Measurements from ENCODE around the gene ADARB2. TPM values are rescaled to one million over a fixed set of nuclear protein-coding genes. Genes with fewer than 3 reads are reported as not detected.

Gene ADARB2
- polyA plus RNA-seq, 3 donors, result not detected

DNA sequence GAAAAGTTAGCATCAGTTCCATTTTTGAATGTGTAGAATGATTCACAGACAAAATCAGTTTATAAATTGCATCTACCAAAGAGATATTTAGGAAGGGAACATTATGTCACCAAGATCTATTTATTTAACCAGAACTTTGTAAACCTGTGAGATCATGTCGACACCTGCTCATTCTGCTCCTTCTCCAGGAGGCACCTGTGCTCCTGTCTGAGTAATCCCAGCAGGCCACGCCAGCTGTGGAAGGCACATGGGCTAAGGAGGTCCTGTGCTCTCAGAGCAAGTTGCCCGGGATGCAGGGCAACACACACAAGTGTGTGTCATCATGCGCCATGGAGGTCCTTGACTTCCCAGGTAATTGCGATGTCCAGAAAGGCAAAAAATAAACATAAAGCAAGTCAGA, 45.5 kb upstream of the ADARB2 start:
- Histone ChIP-seq H3K36me3 (replicated peaks in 1 of 2; ENCODE audit: control insufficient read depth in 1 of 2, insufficient read depth in 2 of 2, low read length in 2 of 2) (no peaks in the 10 kb centered on the region), H3K9me3 (replicated peaks in 1 of 2; ENCODE audit: control insufficient read depth in 1 of 2, insufficient read depth in 1 of 2, low read length in 2 of 2) (no peaks in the 10 kb centered on the region), H3K79me2 (ENCODE audit: insufficient read depth, low read length) (no peaks in the 10 kb centered on the region), H2AFZ (ENCODE audit: insufficient read depth, low read depth, low read length, poor library complexity, severe bottlenecking) (no peak overlapping the region), H3K4me1 (ENCODE audit: control insufficient read depth in 1 of 2, insufficient read depth in 2 of 2, low read length in 2 of 2) (no peaks in the 10 kb centered on the region), H3K4me3 (replicated peaks in 1 of 3; ENCODE audit: low read depth in 2 of 3, low read length in 3 of 3) (no peak overlapping the region), H3K4me2 (replicated peaks; ENCODE audit: extremely low read depth, low read length, poor library complexity, severe bottlenecking) (no peak overlapping the region), H4K20me1 (ENCODE audit: insufficient read depth, low read length) (no peaks in the 10 kb centered on the region), H3K27me3 (ENCODE audit: control insufficient read depth in 2 of 2, insufficient read depth in 2 of 2, low read length in 2 of 2) (no peaks in the 10 kb centered on the region), H3K9ac (ENCODE audit: insufficient read depth, low read length, poor library complexity, severe bottlenecking) (no peak overlapping the region), H3K27ac (ENCODE audit: low read depth in 1 of 2, low read length in 2 of 2) (no peak overlapping the region)
- intact Hi-C loops (cut with micrococcal nuclease), result no loop called here
- DNase-seq, result no peak
- Mint-ChIP-seq H3K27ac (no peak overlapping the region), H3K4me1 (no peaks in the 10 kb centered on the region), H3K27me3 (ENCODE audit: low read depth in 3 of 3) (peaks cover 0 to 1% (median 0%) of the 10 kb centered on the region in 3 donors), H3K9me3 (peaks cover 0 to 8% (median 3%) of the 10 kb centered on the region in 7 donors), H3K36me3 (no peaks in the 10 kb centered on the region), H3K4me3 (no peak overlapping the region)
- no peak for TF ChIP-seq CTCF (IDR thresholded peaks at IDR 0.05)
- WGBS (ENCODE audit: insufficient coverage), result 93% methylated on average over 5 of the region's 5 CpGs

DNA sequence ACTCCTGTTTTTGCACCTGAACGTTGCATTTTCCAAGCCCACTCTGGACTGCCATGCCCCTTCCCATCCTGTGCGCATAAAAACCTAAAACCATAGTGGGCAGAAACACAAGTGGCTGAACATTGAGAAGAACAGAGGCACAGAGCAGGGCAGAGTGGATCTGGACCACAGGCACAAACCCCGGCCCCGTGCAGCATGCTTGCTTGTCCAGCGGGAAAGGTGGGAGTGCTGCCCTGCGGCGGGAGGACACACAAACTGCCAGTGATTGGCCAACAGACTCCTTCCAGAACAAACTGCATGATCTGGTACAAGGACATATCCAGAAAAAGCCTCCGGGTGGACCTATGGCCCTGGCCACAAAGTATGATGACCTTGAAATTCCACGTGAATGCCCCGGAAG, 42.5 kb upstream of the ADARB2 start:
- Histone ChIP-seq H3K4me2 (replicated peaks; ENCODE audit: extremely low read depth, low read length, poor library complexity, severe bottlenecking) (no peak overlapping the region), H3K79me2 (ENCODE audit: insufficient read depth, low read length) (no peaks in the 10 kb centered on the region), H3K36me3 (replicated peaks in 1 of 2; ENCODE audit: control insufficient read depth in 1 of 2, insufficient read depth in 2 of 2, low read length in 2 of 2) (no peaks in the 10 kb centered on the region), H3K9ac (ENCODE audit: insufficient read depth, low read length, poor library complexity, severe bottlenecking) (no peak overlapping the region), H3K27me3 (ENCODE audit: control insufficient read depth in 2 of 2, insufficient read depth in 2 of 2, low read length in 2 of 2) (no peaks in the 10 kb centered on the region), H3K9me3 (replicated peaks in 1 of 2; ENCODE audit: control insufficient read depth in 1 of 2, insufficient read depth in 1 of 2, low read length in 2 of 2) (no peaks in the 10 kb centered on the region), H4K20me1 (ENCODE audit: insufficient read depth, low read length) (no peaks in the 10 kb centered on the region), H3K4me1 (ENCODE audit: control insufficient read depth in 1 of 2, insufficient read depth in 2 of 2, low read length in 2 of 2) (no peaks in the 10 kb centered on the region), H3K27ac (ENCODE audit: low read depth in 1 of 2, low read length in 2 of 2) (no peak overlapping the region), H3K4me3 (replicated peaks in 1 of 3; ENCODE audit: low read depth in 2 of 3, low read length in 3 of 3) (no peak overlapping the region), H2AFZ (ENCODE audit: insufficient read depth, low read depth, low read length, poor library complexity, severe bottlenecking) (no peak overlapping the region)
- WGBS (ENCODE audit: insufficient coverage), result 92% methylated on average over 10 of the region's 10 CpGs
- intact Hi-C loops (cut with micrococcal nuclease), result no loop called here
- H3K9me3 Mint-ChIP-seq, result peaks cover 0 to 8% (median 2%) of the 10 kb centered on the region in 7 donors
- no peak for TF ChIP-seq CTCF (IDR thresholded peaks at IDR 0.05)
- H3K27ac Mint-ChIP-seq, result no peak overlapping the region
- H3K4me3 Mint-ChIP-seq, result no peak overlapping the region
- no peak for DNase-seq
- no peaks in the 10 kb centered on the region for H3K36me3 Mint-ChIP-seq
- peaks cover 0 to 3% (median 0%) of the 10 kb centered on the region in 3 donors for H3K27me3 Mint-ChIP-seq (ENCODE audit: low read depth in 3 of 3)
- H3K4me1 Mint-ChIP-seq, result no peaks in the 10 kb centered on the region
